HFFc6 (cell line): Measurements from ENCODE around the gene SSU72. TPM values are rescaled to one million over a fixed set of nuclear protein-coding genes. Genes with fewer than 3 reads are reported as not detected.
"Not testable (repeated sequence)": the region's sequence is repeated elsewhere in the genome, so short reads cannot be mapped to it uniquely, and the experiment has no call there.

Source experiments
- DNase-seq: peaks from one replicate; pipeline ENCODE4 v3.0.0-alpha.2; 2018
- H3K27ac Mint-ChIP-seq: 2 replicates; pipeline ENCODE4 v1.8.0; 2020; ENCODE audit warnings: mild to moderate bottlenecking, mixed read lengths
- H3K27me3 Mint-ChIP-seq: 2 replicates; pipeline ENCODE4 v1.8.0; 2021; ENCODE audit warnings: mild to moderate bottlenecking, moderate library complexity, mixed read lengths; ENCODE audit not compliant: insufficient read depth
- H3K36me3 Mint-ChIP-seq: 2 replicates; pipeline ENCODE4 v1.8.0; 2021; ENCODE audit warnings: low read depth, mixed read lengths
- H3K4me1 Mint-ChIP-seq: 2 replicates; pipeline ENCODE4 v1.8.0; 2020; ENCODE audit warnings: low read depth, mixed read lengths
- H3K4me3 Mint-ChIP-seq: 2 replicates; pipeline ENCODE4 v1.8.0; 2020; ENCODE audit warnings: mild to moderate bottlenecking, moderate library complexity, mixed read lengths
- H3K9me3 Mint-ChIP-seq: 2 replicates; pipeline ENCODE4 v1.8.0; 2020; ENCODE audit warnings: mild to moderate bottlenecking, mixed read lengths
- CTCF ChIP-seq: fragments of 200-600 bp; sonication (generic); IDR thresholded peaks from 2 replicates; pipeline ENCODE4 v1.5.0; 2021; ENCODE audit warnings: antibody characterized with exemption, mild to moderate bottlenecking
- total RNA-seq, 6 experiments: library from RNA; stranded (reverse); fragmentation: NEBNext Ultra II Directional; extraction: Animal tissue kit (Norgen Biotek cat#: 25700); gene quantifications; 2 replicates in 1 of 6; 3 replicates in 5 of 6; pipeline ENCODE4 v1.2.3, GENCODE V29; 2021

Gene SSU72
- total RNA-seq, 6 experiments from 2014 or later, result 132 to 156 (median 137) TPM

- Mint-ChIP-seq H3K4me1 (peaks cover 8% of the 10 kb centered on the region), H3K36me3 (peaks cover 8% of the 10 kb centered on the region), H3K27ac (peak within 1 kb of the TSS; percentile 92), H3K9me3 (no peaks in the 10 kb centered on the region), H3K27me3 (no peaks in the 10 kb centered on the region), H3K4me3 (peak within 1 kb of the TSS; percentile 89)
- TF ChIP-seq CTCF, result no peak; the same call in 1 of the 2 replicates
- peak; percentile 96 for DNase-seq
Measured at GRCh38 chr1:1511533-1512285, 63.0 kb downstream of the SSU72 start, which contains the start of gene ATAD3A. Gene ATAD3A, plus strand, starts transcription at chr1:1512162. Its CDS starts 107 bp downstream, at chr1:1512269.

DNA sequence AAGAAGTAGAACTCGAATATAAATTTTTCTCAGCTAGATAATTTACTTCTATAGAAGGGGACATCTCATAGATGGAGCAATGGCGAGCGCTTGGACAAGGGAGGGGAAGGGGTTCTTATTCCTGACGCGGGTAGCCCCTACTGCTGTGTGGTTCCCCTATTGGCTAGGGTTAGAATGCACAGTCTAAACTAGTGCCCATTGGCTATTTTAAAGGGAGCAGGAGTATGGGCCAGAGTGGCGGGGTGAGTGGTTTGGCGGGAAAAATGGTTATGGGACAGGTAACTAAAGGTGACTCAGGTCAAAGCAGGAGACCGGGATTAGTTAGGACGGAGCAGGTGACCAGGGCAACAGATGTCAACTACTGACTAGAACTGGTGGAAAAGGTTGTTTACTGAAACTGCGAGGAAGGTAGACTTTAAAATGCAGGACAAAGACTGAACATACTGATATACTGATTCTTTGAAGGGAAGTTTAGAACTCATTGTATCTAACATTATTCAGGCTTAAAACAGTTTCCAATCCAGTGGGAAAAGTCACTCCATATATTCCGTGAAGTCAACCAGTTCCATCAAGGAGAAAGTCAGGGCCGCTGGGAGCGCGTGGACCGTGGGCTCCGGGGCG is 63.6 kb downstream of the SSU72 start:
- H3K9me3 Mint-ChIP-seq, result no peaks in the 10 kb centered on the region
- peak; percentile 15; the same call in 1 of the 2 replicates for TF ChIP-seq CTCF
- peak overlapping the region; percentile 89 for H3K4me3 Mint-ChIP-seq
- DNase-seq, result no peak
- no peaks in the 10 kb centered on the region for H3K27me3 Mint-ChIP-seq
- H3K27ac Mint-ChIP-seq, result peak overlapping the region; percentile 92
- peaks cover 8% of the 10 kb centered on the region for H3K36me3 Mint-ChIP-seq
- peaks cover 8% of the 10 kb centered on the region for H3K4me1 Mint-ChIP-seq

- H3K27me3 Mint-ChIP-seq, DNase-seq, H3K9me3 Mint-ChIP-seq, H3K4me1 Mint-ChIP-seq, H3K27ac Mint-ChIP-seq, H3K36me3 Mint-ChIP-seq, H3K4me3 Mint-ChIP-seq: not testable (repeated sequence)
Measured at GRCh38 chr1:1509465-1509850, 65.2 kb downstream of the SSU72 start.

DNA sequence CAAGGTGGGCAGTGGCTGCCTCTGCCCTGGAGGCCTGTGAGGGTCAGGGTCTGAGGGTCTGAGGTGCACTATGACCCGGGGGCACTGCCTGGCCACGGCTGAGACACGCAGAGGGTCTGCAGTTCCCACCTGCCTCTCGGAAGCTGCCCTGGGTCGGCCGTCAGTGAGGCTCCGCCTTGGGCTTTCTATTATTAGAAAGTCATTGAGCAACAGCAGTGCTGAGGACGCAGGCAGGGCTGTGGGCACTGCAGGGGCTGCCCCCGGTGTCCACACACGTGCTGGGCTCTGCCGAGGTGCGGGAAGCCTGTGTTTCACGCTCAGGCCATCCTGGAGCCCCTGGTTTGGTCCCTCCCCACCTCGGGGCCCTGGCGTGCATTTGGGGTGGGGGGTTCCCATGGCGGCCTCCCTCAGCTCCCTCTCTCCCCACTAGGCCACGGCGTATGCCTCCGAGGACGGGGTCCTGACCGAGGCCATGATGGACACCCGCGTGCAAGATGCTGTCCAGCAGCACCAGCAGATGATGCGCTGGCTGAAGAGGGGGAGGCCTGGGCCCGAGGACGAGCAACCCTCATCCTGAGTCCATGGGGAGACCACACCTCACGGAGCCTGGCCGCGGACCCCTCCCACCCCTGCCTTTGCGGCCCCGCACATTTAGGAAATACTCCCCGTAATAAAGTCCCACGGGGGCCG is 65.7 kb downstream of the SSU72 start:
- not testable (repeated sequence) for H3K27ac Mint-ChIP-seq, H3K4me3 Mint-ChIP-seq, H3K27me3 Mint-ChIP-seq, H3K4me1 Mint-ChIP-seq, H3K36me3 Mint-ChIP-seq, DNase-seq, H3K9me3 Mint-ChIP-seq

GRCh38 chr1:1507305-1507704 is 67.4 kb downstream of the SSU72 start:
- Mint-ChIP-seq H3K27ac (no peak overlapping the region), H3K27me3 (peaks cover 4% of the 10 kb centered on the region; the same call in 1 of the 2 replicates), H3K4me3 (no peak overlapping the region), H3K4me1 (peaks cover 8% of the 10 kb centered on the region), H3K36me3 (peaks cover 8% of the 10 kb centered on the region), H3K9me3 (no peaks in the 10 kb centered on the region)
- no peak for TF ChIP-seq CTCF
- DNase-seq, result no peak

- H3K27me3 Mint-ChIP-seq, result not testable (repeated sequence)
Measured at GRCh38 chr1:1505801-1506200, 68.9 kb downstream of the SSU72 start.

GRCh38 chr1:1505366-1505798 is 69.3 kb downstream of the SSU72 start:
- 0 out of 2 replicates have a peak, but pooled peaks have one; percentile 4 for TF ChIP-seq CTCF
- not testable (repeated sequence) for DNase-seq, H3K4me3 Mint-ChIP-seq, H3K9me3 Mint-ChIP-seq, H3K27me3 Mint-ChIP-seq, H3K4me1 Mint-ChIP-seq, H3K27ac Mint-ChIP-seq, H3K36me3 Mint-ChIP-seq

More at GRCh38 chr1:1505801-1506200, 68.9 kb downstream of the SSU72 start:
- not testable (repeated sequence) for DNase-seq, H3K4me1 Mint-ChIP-seq, H3K27ac Mint-ChIP-seq, H3K9me3 Mint-ChIP-seq, H3K4me3 Mint-ChIP-seq, H3K36me3 Mint-ChIP-seq
